GM12878 (cell line): Measurements from ENCODE around the gene APOO. TPM values are rescaled to one million over a fixed set of nuclear protein-coding genes. Genes with fewer than 3 reads are reported as not detected.

Source experiments
- ATAC-seq: fragments of 200-7000 bp; cut with Tn5 transposase; 3 replicates; pipeline ENCODE4 v1.9.1; 2020; ENCODE audit warnings: mild to moderate bottlenecking, moderate library complexity
- BruUV-seq: library from RNA; stranded (reverse); fragments of 400-500 nt; replicated peaks from 2 replicates; lab custom pipeline; 2021; lab: Mats Ljungman, UMichigan
- CTCF ChIA-PET: fragments of 300-600 bp; sonication (Branson Sonifier 250); formaldehyde crosslinking; extraction: SDS; loops from one replicate; lab custom pipeline; 2021; ENCODE audit warnings: inconsistent platforms; lab: Yijun Ruan, JAX
- POLR2A ChIA-PET: fragments of 350-600 bp; formaldehyde crosslinking; extraction: SDS; loops from one replicate; lab custom pipeline; 2021; ENCODE audit warnings: inconsistent platforms; lab: Charles Lee
- RAD21 ChIA-PET: fragments of 300-600 bp; sonication (Branson Sonifier 250); formaldehyde crosslinking; loops from one replicate; lab custom pipeline; 2023; ENCODE audit warnings: antibody characterized with exemption; ENCODE audit not compliant: unreplicated experiment; lab: Charles Lee
- SMC1A ChIA-PET: fragments of 300-600 bp; sonication (Branson Sonifier 250); formaldehyde crosslinking; loops from one replicate; lab custom pipeline; 2023; ENCODE audit not compliant: unreplicated experiment, uncharacterized antibody; lab: Charles Lee
- DNase-seq: peaks from one replicate; pipeline ENCODE4 v3.0.0-alpha.2; 2011; ENCODE audit warnings: low read depth, low spot score
- FAIRE-seq: peaks from 3 replicates; lab custom pipeline; 2011; peaks lifted over from hg19 to GRCh38; lab: Jason Lieb, UNC
- H2AFZ ChIP-seq: 2 replicates; pipeline ENCODE4 v1.6.0; 2011; ENCODE audit warnings: low read depth, low read length, control low read depth; ENCODE audit not compliant: control insufficient read depth
- H3K27ac ChIP-seq: 2 replicates; pipeline ENCODE4 v1.5.1; 2011; ENCODE audit warnings: control low read depth; ENCODE audit not compliant: control insufficient read depth, insufficient read depth
- H3K27me3 ChIP-seq, 2 experiments: replicated peaks in 1 of 2; 2 replicates each; pipeline versions ENCODE4 v1.6.0 to v1.6.1; 2011; ENCODE audit warnings: low read length in 1 of 2; ENCODE audit not compliant: control insufficient read depth in 2 of 2, insufficient read depth in 2 of 2
- H3K36me3 ChIP-seq, 2 experiments: 2 replicates each; pipeline ENCODE4 v1.5.1; 2011; ENCODE audit warnings: low read length in 1 of 2; ENCODE audit not compliant: control insufficient read depth in 2 of 2, insufficient read depth in 2 of 2
- H3K4me1 ChIP-seq: 2 replicates; pipeline ENCODE4 v1.6.1; 2011; ENCODE audit warnings: mild to moderate bottlenecking, low read length, moderate library complexity, mixed read lengths; ENCODE audit not compliant: control insufficient read depth, insufficient read depth
- H3K4me2 ChIP-seq: 2 replicates; pipeline ENCODE4 v1.6.0; 2011; ENCODE audit warnings: control low read depth; ENCODE audit not compliant: control insufficient read depth, insufficient read depth
- H3K4me3 ChIP-seq: fragments of 200-600 bp; sonication (generic); 2 replicates; pipeline ENCODE4 v1.5.1; 2016
- H3K79me2 ChIP-seq: 2 replicates; pipeline ENCODE4 v1.6.0; 2011; ENCODE audit warnings: low read length; ENCODE audit not compliant: control insufficient read depth, insufficient read depth
- H3K9ac ChIP-seq: 2 replicates; pipeline ENCODE4 v1.8.0; 2011; ENCODE audit warnings: low read length, control low read depth, mixed read lengths; ENCODE audit not compliant: control insufficient read depth, insufficient read depth
- H3K9me3 ChIP-seq: replicated peaks from 3 replicates; pipeline ENCODE4 v1.5.1; 2011; ENCODE audit warnings: mild to moderate bottlenecking, low read length; ENCODE audit not compliant: control insufficient read depth, insufficient read depth
- H4K20me1 ChIP-seq: 2 replicates; pipeline ENCODE4 v1.6.0; 2011; ENCODE audit not compliant: control insufficient read depth, insufficient read depth
- ESRRA ChIP-seq: IDR thresholded peaks from 2 replicates; pipeline ENCODE4 v1.6.1; 2012; ENCODE audit warnings: mild to moderate bottlenecking, low read length, improper control_type of control experiment
- GABPA ChIP-seq: IDR thresholded peaks from 2 replicates; pipeline ENCODE4 v1.6.1; 2014; ENCODE audit warnings: antibody characterized with exemption, low read depth, mild to moderate bottlenecking, inconsistent platforms
- MLLT1 ChIP-seq: fragments of 450-650 bp; IDR thresholded peaks from 2 replicates; pipeline ENCODE4 v1.6.1; 2016; ENCODE audit warnings: mild to moderate bottlenecking
- NR2C1 ChIP-seq: fragments of 450-650 bp; IDR thresholded peaks from 2 replicates; pipeline ENCODE4 v1.6.1; 2017; ENCODE audit warnings: antibody characterized with exemption, mild to moderate bottlenecking, moderate library complexity
- POLR2AphosphoS5 ChIP-seq: IDR thresholded peaks from 2 replicates; pipeline ENCODE4 v1.6.1; 2011; ENCODE audit warnings: mild to moderate bottlenecking, low read length, inconsistent platforms
- RELA ChIP-seq: fragments of 450-650 bp; IDR thresholded peaks from 2 replicates; pipeline ENCODE4 v1.8.0; 2014; ENCODE audit warnings: borderline replicate concordance; ENCODE audit not compliant: partially characterized antibody
- SMAD1 ChIP-seq: fragments of 450-650 bp; IDR thresholded peaks from 2 replicates; pipeline ENCODE4 v1.6.1; 2018; ENCODE audit warnings: mild to moderate bottlenecking, low read depth; ENCODE audit not compliant: partially characterized antibody
- ZNF207 ChIP-seq: fragments of 450-650 bp; IDR thresholded peaks from 2 replicates; pipeline ENCODE4 v1.6.1; 2014; ENCODE audit warnings: antibody characterized with exemption, mild to moderate bottlenecking, borderline replicate concordance
- ZNF24 ChIP-seq: fragments of 450-650 bp; IDR thresholded peaks from 2 replicates; pipeline ENCODE4 v1.6.1; 2017; ENCODE audit warnings: antibody characterized with exemption, mild to moderate bottlenecking
- WGBS: methylation state at CpG from one replicate; pipeline ENCODE4 v1.1.6; 2016; ENCODE audit warnings: low lambda C conversion rate; ENCODE audit not compliant: insufficient replicate concordance, insufficient coverage; ENCODE audit errors: missing lambda C conversion rate; 5-methylcytosine and 5-hydroxymethylcytosine counted together
- in situ Hi-C: fragments of 300-500 bp; cut with MboI; formaldehyde crosslinking; loops from 9 replicates; pipeline ENCODE4 v1.14.3; 2018; ENCODE audit warnings: mixed read lengths
- intact Hi-C: fragments of 100-400 bp; cut with micrococcal nuclease; formaldehyde crosslinking; loops from one replicate; pipeline ENCODE4 v1.14.2; 2022; ENCODE audit not compliant: unreplicated experiment
- polyA plus RNA-seq, 11 experiments: library from polyadenylated mRNA; depleted of rRNA in 4 of 11; unstranded in 6 of 11; stranded (reverse) in 5 of 11; fragments of >200 nt; fragmentation: Nextera tagmentation in 4 of 11; fragmentation: Illumina TruSeq in 1 of 11; extraction: Ambion mirVana in 4 of 11; extraction: Trizol in 1 of 11; gene quantifications; 1 replicate in 1 of 11; 2 replicates in 10 of 11; pipeline versions ENCODE4 v1.2.1 to v1.2.3, GENCODE V29; 2011 to 2016; ENCODE audit warnings: inconsistent platforms in 2 of 11, missing spikeins in 2 of 11, low read depth in 1 of 11
- total RNA-seq, 4 experiments: library from RNA; depleted of rRNA in 3 of 4; stranded (reverse); fragments of >200 nt in 3 of 4; fragmentation: Illumina TruSeq in 1 of 4; extraction: Trizol in 1 of 4; gene quantifications; 2 replicates each; pipeline versions ENCODE4 v1.2.1 to v1.2.3, GENCODE V29; 2013 to 2021

APOO gene
- total and polyA plus RNA-seq, 10 of the 15 experiments (the other 5 are each of a cell fraction or from before 2014, with no cell fraction given): 20.7 to 68.7 (median 35.5) TPM

GRCh38 chrX:23783589-23784469, 123.9 kb downstream of the APOO start:
- Histone ChIP-seq H3K79me2 (peaks cover 9% of the 10 kb centered on the region), H3K4me3 (peak overlapping the region; percentile 68), H3K4me2 (peak overlapping the region; percentile 45), H2AFZ (no peak overlapping the region), H3K27me3 (no peaks in the 10 kb centered on the region), H3K27ac (peak overlapping the region; percentile 82), H3K9me3 (no peaks in the 10 kb centered on the region; the same call in 2 of the 3 replicates), H4K20me1 (no peaks in the 10 kb centered on the region), H3K9ac (peak overlapping the region; percentile 72), H3K4me1 (no peaks in the 10 kb centered on the region), H3K36me3 (no peaks in the 10 kb centered on the region)
- FAIRE-seq (no peak), DNase-seq (no peak), ATAC-seq (peak; percentile 3)
- in situ Hi-C loops (loop anchor here (5.0 kb wide), 1 partner anchor 118 kb away; no protein-coding TSS in a partner anchor), intact Hi-C loops (loop anchor here (1.0 to 10.0 kb wide), 3 partner anchors 27 to 271 kb away; partner anchors contain the start of gene EIF2S3)
- 28% methylated on average over 21 of the region's 21 CpGs for WGBS
- POLR2A ChIA-PET: interaction anchor here (0.6 to 3.3 kb wide), 8 partner anchors 9 to 908 kb away, joined by 3 to 26 read pairs (median 4); partner anchors contain the start of gene ACOT9
- RAD21 ChIA-PET: interaction anchor here (0.6 to 5.7 kb wide), 12 partner anchors 30 to 458 kb away, joined by 3 to 96 read pairs (median 4); partner anchors contain the start of genes APOO, CXorf58 and EIF2S3
- SMC1A ChIA-PET: interaction anchor here (1.0 to 6.8 kb wide), 8 partner anchors 26 to 459 kb away, joined by 3 to 82 read pairs (median 4); partner anchors contain the start of gene ACOT9
- CTCF ChIA-PET: interaction anchor here (1.2 to 5.7 kb wide), 5 partner anchors 11 to 459 kb away, joined by 4 to 123 read pairs (median 11); partner anchors contain the start of gene EIF2S3
- TSS peak; percentile 77 for BruUV-seq
- TF ChIP-seq ESRRA: no peak
- 0 out of 2 replicates have a peak, but pooled peaks have one; percentile 14 for TF ChIP-seq POLR2AphosphoS5
- TF ChIP-seq MLLT1: peak; percentile 54; the same call in 1 of the 2 replicates
- no peak for TF ChIP-seq RELA
- TF ChIP-seq NR2C1: 0 out of 2 replicates have a peak, but pooled peaks have one; percentile 26
- TF ChIP-seq ZNF207: peak; percentile 19; the same call in 1 of the 2 replicates
- TF ChIP-seq ZNF24: no peak
- TF ChIP-seq GABPA: 0 out of 2 replicates have a peak, but pooled peaks have one; percentile 44
- TF ChIP-seq SMAD1: peak; percentile 67

Other genes with a start within 250 kb of the APOO start
- 71.5 and 78.9 TPM in 2 replicates for gene PRDX4, start 240.4 kb downstream of the APOO start, total RNA-seq (2014; rRNA removed)
- gene PRDX4, start 240.4 kb downstream of the APOO start, total RNA-seq (2014; rRNA removed; fragmentation: Illumina TruSeq; extraction: Trizol): 75.8 and 89.7 TPM in 2 replicates
- 49.2 and 50.3 TPM in 2 replicates for gene PRDX4, start 240.4 kb downstream of the APOO start, total RNA-seq (2021)
- 60.0 and 74.9 TPM in 2 replicates for gene PRDX4, start 240.4 kb downstream of the APOO start, polyA plus RNA-seq (2011; rRNA removed)
- 53.3 and 58.1 TPM in 2 replicates for gene PRDX4, start 240.4 kb downstream of the APOO start, polyA plus RNA-seq (2014; fragmentation: Illumina TruSeq; extraction: Trizol)
- gene PRDX4, start 240.4 kb downstream of the APOO start, polyA plus RNA-seq (2014; fragmentation: Nextera tagmentation; extraction: Ambion mirVana): 10 to 100 TPM; 11.1 to 28.4 TPM
- gene PRDX4, start 240.4 kb downstream of the APOO start, polyA plus RNA-seq (2014; rRNA removed): 58.3 and 60.9 TPM in 2 replicates
- 100 to 1,000 TPM; 120 to 121 TPM for gene PRDX4, start 240.4 kb downstream of the APOO start, polyA plus RNA-seq (2016; fragmentation: Nextera tagmentation; extraction: Ambion mirVana)
- gene ACOT9, start 164.7 kb downstream of the APOO start, total RNA-seq (2014; rRNA removed): 21.1 and 22.0 TPM in 2 replicates
- 19.8 and 21.9 TPM in 2 replicates for gene ACOT9, start 164.7 kb downstream of the APOO start, total RNA-seq (2014; rRNA removed; fragmentation: Illumina TruSeq; extraction: Trizol)
- gene ACOT9, start 164.7 kb downstream of the APOO start, total RNA-seq (2021): 16.9 and 17.4 TPM in 2 replicates
- 42.5 and 57.2 TPM in 2 replicates for gene ACOT9, start 164.7 kb downstream of the APOO start, polyA plus RNA-seq (2011; rRNA removed)
- 22.0 and 23.4 TPM in 2 replicates for gene ACOT9, start 164.7 kb downstream of the APOO start, polyA plus RNA-seq (2014; fragmentation: Illumina TruSeq; extraction: Trizol)
- 10 to 100 TPM; 23.7 to 24.5 TPM for gene ACOT9, start 164.7 kb downstream of the APOO start, polyA plus RNA-seq (2014; fragmentation: Nextera tagmentation; extraction: Ambion mirVana)
- 18.1 and 24.0 TPM in 2 replicates for gene ACOT9, start 164.7 kb downstream of the APOO start, polyA plus RNA-seq (2014; rRNA removed)
- gene ACOT9, start 164.7 kb downstream of the APOO start, polyA plus RNA-seq (2016; fragmentation: Nextera tagmentation; extraction: Ambion mirVana): 10 to 100 TPM; 22.8 to 24.5 TPM
- 42.3 and 59.6 TPM in 2 replicates for gene SAT1, start 124.8 kb downstream of the APOO start, total RNA-seq (2014; rRNA removed)
- gene SAT1, start 124.8 kb downstream of the APOO start, total RNA-seq (2014; rRNA removed; fragmentation: Illumina TruSeq; extraction: Trizol): 55.9 and 59.3 TPM in 2 replicates
- 42.2 and 44.1 TPM in 2 replicates for gene SAT1, start 124.8 kb downstream of the APOO start, total RNA-seq (2021)
- 234 and 346 TPM in 2 replicates for gene SAT1, start 124.8 kb downstream of the APOO start, polyA plus RNA-seq (2011; rRNA removed)
- gene SAT1, start 124.8 kb downstream of the APOO start, polyA plus RNA-seq (2014; fragmentation: Illumina TruSeq; extraction: Trizol): 69.0 and 93.5 TPM in 2 replicates
- gene SAT1, start 124.8 kb downstream of the APOO start, polyA plus RNA-seq (2014; fragmentation: Nextera tagmentation; extraction: Ambion mirVana): 100 to 1,000 TPM; 155 to 162 TPM
- 52.0 and 64.9 TPM in 2 replicates for gene SAT1, start 124.8 kb downstream of the APOO start, polyA plus RNA-seq (2014; rRNA removed)
- gene SAT1, start 124.8 kb downstream of the APOO start, polyA plus RNA-seq (2016; fragmentation: Nextera tagmentation; extraction: Ambion mirVana): 10 to 100 TPM; 55.0 to 55.6 TPM
- not detected in 2 replicates for gene CXorf58, start 68 bp upstream of the APOO start, total RNA-seq (2014; rRNA removed)
- not detected in 2 replicates for gene CXorf58, start 68 bp upstream of the APOO start, total RNA-seq (2014; rRNA removed; fragmentation: Illumina TruSeq; extraction: Trizol)
- gene CXorf58, start 68 bp upstream of the APOO start, total RNA-seq (2021): 0.13 TPM in 1 of 2 replicates, not detected in the other
- gene CXorf58, start 68 bp upstream of the APOO start, polyA plus RNA-seq (2011; rRNA removed): 0.06 and 0.11 TPM in 2 replicates
- 0.10 TPM in 1 of 2 replicates, not detected in the other for gene CXorf58, start 68 bp upstream of the APOO start, polyA plus RNA-seq (2014; fragmentation: Illumina TruSeq; extraction: Trizol)
- gene CXorf58, start 68 bp upstream of the APOO start, polyA plus RNA-seq (2014; fragmentation: Nextera tagmentation; extraction: Ambion mirVana): not detected
- not detected in 2 replicates for gene CXorf58, start 68 bp upstream of the APOO start, polyA plus RNA-seq (2014; rRNA removed)
- under 1 TPM; 0.15 to 0.24 TPM for gene CXorf58, start 68 bp upstream of the APOO start, polyA plus RNA-seq (2016; fragmentation: Nextera tagmentation; extraction: Ambion mirVana)
- 4.8 and 5.3 TPM in 2 replicates for gene KLHL15, start 119.2 kb upstream of the APOO start, total RNA-seq (2014; rRNA removed)
- 5.2 and 5.5 TPM in 2 replicates for gene KLHL15, start 119.2 kb upstream of the APOO start, total RNA-seq (2014; rRNA removed; fragmentation: Illumina TruSeq; extraction: Trizol)
- 4.5 and 4.8 TPM in 2 replicates for gene KLHL15, start 119.2 kb upstream of the APOO start, total RNA-seq (2021)
- gene KLHL15, start 119.2 kb upstream of the APOO start, polyA plus RNA-seq (2011; rRNA removed): 7.0 and 10.4 TPM in 2 replicates
- 3.4 and 4.5 TPM in 2 replicates for gene KLHL15, start 119.2 kb upstream of the APOO start, polyA plus RNA-seq (2014; fragmentation: Illumina TruSeq; extraction: Trizol)
- gene KLHL15, start 119.2 kb upstream of the APOO start, polyA plus RNA-seq (2014; fragmentation: Nextera tagmentation; extraction: Ambion mirVana): 1 to 10 TPM; 1.4 to 1.6 TPM
- 2.3 and 3.0 TPM in 2 replicates for gene KLHL15, start 119.2 kb upstream of the APOO start, polyA plus RNA-seq (2014; rRNA removed)
- 1 to 10 TPM; 3.4 to 4.0 TPM for gene KLHL15, start 119.2 kb upstream of the APOO start, polyA plus RNA-seq (2016; fragmentation: Nextera tagmentation; extraction: Ambion mirVana)
- gene EIF2S3, start 147.0 kb upstream of the APOO start, total RNA-seq (2014; rRNA removed): 300 and 329 TPM in 2 replicates
- 371 and 385 TPM in 2 replicates for gene EIF2S3, start 147.0 kb upstream of the APOO start, total RNA-seq (2014; rRNA removed; fragmentation: Illumina TruSeq; extraction: Trizol)
- 278 and 291 TPM in 2 replicates for gene EIF2S3, start 147.0 kb upstream of the APOO start, total RNA-seq (2021)
- 185 and 210 TPM in 2 replicates for gene EIF2S3, start 147.0 kb upstream of the APOO start, polyA plus RNA-seq (2011; rRNA removed)
- 274 and 333 TPM in 2 replicates for gene EIF2S3, start 147.0 kb upstream of the APOO start, polyA plus RNA-seq (2014; fragmentation: Illumina TruSeq; extraction: Trizol)
- 100 to 1,000 TPM; 120 to 135 TPM for gene EIF2S3, start 147.0 kb upstream of the APOO start, polyA plus RNA-seq (2014; fragmentation: Nextera tagmentation; extraction: Ambion mirVana)
- 195 and 216 TPM in 2 replicates for gene EIF2S3, start 147.0 kb upstream of the APOO start, polyA plus RNA-seq (2014; rRNA removed)
- 100 to 1,000 TPM; 115 to 125 TPM for gene EIF2S3, start 147.0 kb upstream of the APOO start, polyA plus RNA-seq (2016; fragmentation: Nextera tagmentation; extraction: Ambion mirVana)
- 26.6 and 27.2 TPM in 2 replicates for gene ZFX, start 241.8 kb upstream of the APOO start, total RNA-seq (2014; rRNA removed)
- gene ZFX, start 241.8 kb upstream of the APOO start, total RNA-seq (2014; rRNA removed; fragmentation: Illumina TruSeq; extraction: Trizol): 32.0 and 33.4 TPM in 2 replicates
- 36.7 and 40.9 TPM in 2 replicates for gene ZFX, start 241.8 kb upstream of the APOO start, total RNA-seq (2021)
- gene ZFX, start 241.8 kb upstream of the APOO start, polyA plus RNA-seq (2011; rRNA removed): 26.0 and 30.2 TPM in 2 replicates
- 17.9 and 18.8 TPM in 2 replicates for gene ZFX, start 241.8 kb upstream of the APOO start, polyA plus RNA-seq (2014; fragmentation: Illumina TruSeq; extraction: Trizol)
- 10 to 100 TPM in 1 of 2 experiments, 1 to 10 TPM in 1; 6.8 to 17.8 TPM for gene ZFX, start 241.8 kb upstream of the APOO start, polyA plus RNA-seq (2014; fragmentation: Nextera tagmentation; extraction: Ambion mirVana)
- gene ZFX, start 241.8 kb upstream of the APOO start, polyA plus RNA-seq (2014; rRNA removed): 16.3 and 17.4 TPM in 2 replicates
- gene ZFX, start 241.8 kb upstream of the APOO start, polyA plus RNA-seq (2016; fragmentation: Nextera tagmentation; extraction: Ambion mirVana): 10 to 100 TPM; 23.5 to 25.7 TPM